Kidney capillary endothelial cell (primary cell): ENCODE measurements around the gene ATG7.

ENCODE experiments used
- DNase-seq: peaks from one replicate; pipeline ENCODE4 v3.0.0-alpha.2; 2018; ENCODE audit warnings: low spot score

The ATG7 gene

GRCh38 chr3:11271986-11272904 is at the start of gene ATG7:
TSS of gene ATG7 (plus strand) at chr3:11272397. CDS start at chr3:11298696, 26,299 bp downstream.
- peak; percentile 93 for DNase-seq

- DNase-seq = no peak
These were observed 48.2 kb upstream of the ATG7 start for GRCh38 chr3:11224010-11224409.

GRCh38 chr3:11224870-11225229 is 47.3 kb upstream of the ATG7 start:
- no peak for DNase-seq

GRCh38 chr3:11226042-11226370 is 46.2 kb upstream of the ATG7 start:
- DNase-seq = no peak

- DNase-seq = no peak
These were observed 44.2 kb upstream of the ATG7 start for GRCh38 chr3:11228041-11228440.

- no peak for DNase-seq
These were observed 42.1 kb upstream of the ATG7 start for GRCh38 chr3:11230125-11230524.

- no peak for DNase-seq
These were observed 41.4 kb upstream of the ATG7 start for GRCh38 chr3:11230832-11231231.

- no peak for DNase-seq
These were observed 36.8 kb upstream of the ATG7 start for GRCh38 chr3:11235385-11235784.

- no peak for DNase-seq
These were observed 35.4 kb upstream of the ATG7 start for GRCh38 chr3:11236588-11237461.

- no peak for DNase-seq
These were observed 34.1 kb upstream of the ATG7 start for GRCh38 chr3:11238060-11238459.

- DNase-seq = no peak
These were observed 33.3 kb upstream of the ATG7 start for GRCh38 chr3:11238880-11239279.

- DNase-seq = no peak
These were observed 32.4 kb upstream of the ATG7 start for GRCh38 chr3:11239796-11240195.

GRCh38 chr3:11240496-11240895 is 31.7 kb upstream of the ATG7 start:
- no peak for DNase-seq

GRCh38 chr3:11244121-11244677 is 28.0 kb upstream of the ATG7 start:
- no peak for DNase-seq

- DNase-seq = no peak
These were observed 26.9 kb upstream of the ATG7 start for GRCh38 chr3:11245276-11245675.

- no peak for DNase-seq
These were observed 26.2 kb upstream of the ATG7 start for GRCh38 chr3:11245827-11246662.

- DNase-seq = no peak
These were observed 25.6 kb upstream of the ATG7 start for GRCh38 chr3:11246663-11246970.

GRCh38 chr3:11247362-11247761 is 24.8 kb upstream of the ATG7 start:
- no peak for DNase-seq

GRCh38 chr3:11248596-11248995 is 23.6 kb upstream of the ATG7 start:
- DNase-seq = no peak

- no peak for DNase-seq
These were observed 21.0 kb upstream of the ATG7 start for GRCh38 chr3:11250902-11251806.

- DNase-seq = no peak
These were observed 20.4 kb upstream of the ATG7 start for GRCh38 chr3:11251807-11252176.
